ENCODE data around the gene RNF151.

DNA sequence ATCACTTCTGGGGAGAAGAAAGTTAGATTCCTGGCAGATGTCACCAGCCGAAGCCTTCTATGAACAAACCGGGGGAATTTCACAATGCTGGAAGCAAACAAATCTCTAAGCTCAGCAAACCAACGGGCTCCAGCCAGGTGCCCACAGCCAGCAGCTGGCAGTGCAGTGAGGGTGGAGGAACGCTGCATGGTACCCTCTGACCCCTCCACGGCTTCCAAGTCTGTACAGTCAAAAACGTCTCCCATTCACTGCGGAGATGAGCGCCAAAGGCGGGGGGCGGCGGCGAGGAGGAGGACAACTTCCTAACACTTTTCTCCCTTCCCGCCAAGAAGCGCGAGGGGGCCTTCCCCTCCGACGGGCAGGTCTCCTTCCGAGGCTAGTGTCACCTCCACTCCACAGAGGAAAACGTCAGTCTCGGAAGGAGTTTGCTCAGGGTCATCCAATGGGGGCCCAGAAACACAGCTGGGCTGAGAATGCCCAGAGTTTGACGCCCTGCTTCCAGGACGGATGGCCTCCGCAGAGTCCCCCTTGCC lies 42.0 kb downstream of the RNF151 start:
- TF ChIP-seq, protein P1, sequence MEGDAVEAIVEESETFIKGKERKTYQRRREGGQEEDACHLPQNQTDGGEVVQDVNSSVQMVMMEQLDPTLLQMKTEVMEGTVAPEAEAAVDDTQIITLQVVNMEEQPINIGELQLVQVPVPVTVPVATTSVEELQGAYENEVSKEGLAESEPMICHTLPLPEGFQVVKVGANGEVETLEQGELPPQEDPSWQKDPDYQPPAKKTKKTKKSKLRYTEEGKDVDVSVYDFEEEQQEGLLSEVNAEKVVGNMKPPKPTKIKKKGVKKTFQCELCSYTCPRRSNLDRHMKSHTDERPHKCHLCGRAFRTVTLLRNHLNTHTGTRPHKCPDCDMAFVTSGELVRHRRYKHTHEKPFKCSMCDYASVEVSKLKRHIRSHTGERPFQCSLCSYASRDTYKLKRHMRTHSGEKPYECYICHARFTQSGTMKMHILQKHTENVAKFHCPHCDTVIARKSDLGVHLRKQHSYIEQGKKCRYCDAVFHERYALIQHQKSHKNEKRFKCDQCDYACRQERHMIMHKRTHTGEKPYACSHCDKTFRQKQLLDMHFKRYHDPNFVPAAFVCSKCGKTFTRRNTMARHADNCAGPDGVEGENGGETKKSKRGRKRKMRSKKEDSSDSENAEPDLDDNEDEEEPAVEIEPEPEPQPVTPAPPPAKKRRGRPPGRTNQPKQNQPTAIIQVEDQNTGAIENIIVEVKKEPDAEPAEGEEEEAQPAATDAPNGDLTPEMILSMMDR (IDR thresholded peaks at IDR 0.05), result no peak
- no peak for TF ChIP-seq POLR2A (IDR thresholded peaks at IDR 0.05)
